HepG2 (cell line): ENCODE results near the gene RNASE3.

ENCODE experiments used
- CTCF ChIP-seq: sonication (generic); formaldehyde crosslinking; IDR thresholded peaks from 2 replicates; pipeline ENCODE4 v1.5.0; 2020; ENCODE audit warnings: mild to moderate bottlenecking, missing genetic modification reagents, moderate library complexity
- E2F5 ChIP-seq: sonication (generic); formaldehyde crosslinking; conservative IDR thresholded peaks from 2 replicates; pipeline ENCODE4 v1.4.0; 2020; ENCODE audit warnings: missing genetic modification reagents
- FOXO4 ChIP-seq: sonication (generic); formaldehyde crosslinking; conservative IDR thresholded peaks from 2 replicates; pipeline ENCODE4 v1.8.1; 2023; ENCODE audit warnings: missing genetic modification reagents

- TF ChIP-seq E2F5 (CRISPR knock-in tag): no peak
- no peak for TF ChIP-seq CTCF
- no peak for TF ChIP-seq FOXO4 (CRISPR knock-in tag)
These were observed 34.0 kb upstream of the RNASE3 start for GRCh38 chr14:20857207-20857606.
